HepG2 (cell line): ENCODE measurements around the gene POF1B.

Experiments used
- EP300 ChIP-seq, 3 experiments: sonication (generic) in 1 of 3; formaldehyde crosslinking in 1 of 3; IDR thresholded peaks; 2 replicates each; pipeline versions ENCODE4 v1.5.1 to v1.6.1; 2011 to 2020; ENCODE audit warnings: low read depth in 2 of 3, low read length in 2 of 3, borderline replicate concordance in 1 of 3, improper control_type of control experiment in 1 of 3, mild to moderate bottlenecking in 1 of 3, missing genetic modification reagents in 1 of 3, moderate library complexity in 1 of 3
- MYC ChIP-seq: sonication (generic); formaldehyde crosslinking; IDR thresholded peaks from 2 replicates; pipeline ENCODE4 v1.9.0; 2021; ENCODE audit warnings: missing genetic modification reagents, borderline replicate concordance
- POLR2A ChIP-seq, 2 experiments: IDR thresholded peaks; 2 replicates each; pipeline ENCODE4 v1.6.1; 2011; ENCODE audit warnings: low read depth in 2 of 2, low read length in 2 of 2, mild to moderate bottlenecking in 1 of 2, moderate library complexity in 1 of 2; ENCODE audit not compliant: insufficient read depth in 1 of 2
- TAF15 ChIP-seq: fragments of 200-400 bp; formaldehyde crosslinking; IDR thresholded peaks from one replicate; pipeline ENCODE4 v1.6.1; 2018; ENCODE audit warnings: mild to moderate bottlenecking, low read depth, low read length; ENCODE audit not compliant: poor library complexity, severe bottlenecking
- ZBTB20 ChIP-seq: sonication (generic); formaldehyde crosslinking; IDR thresholded peaks from 2 replicates; pipeline ENCODE4 v1.8.1; 2023; ENCODE audit warnings: missing genetic modification reagents, low read depth, mild to moderate bottlenecking, borderline replicate concordance
- ZNF639 ChIP-seq: conservative IDR thresholded peaks from 2 replicates; pipeline ENCODE4 v1.6.1; 2018; ENCODE audit warnings: missing genetic modification reagents
- TF ChIP-seq, protein P1 (sequence below): sonication (generic); formaldehyde crosslinking; IDR thresholded peaks from 2 replicates; pipeline ENCODE4 v1.5.0; 2020; ENCODE audit warnings: mild to moderate bottlenecking, missing genetic modification reagents, moderate library complexity

DNA sequence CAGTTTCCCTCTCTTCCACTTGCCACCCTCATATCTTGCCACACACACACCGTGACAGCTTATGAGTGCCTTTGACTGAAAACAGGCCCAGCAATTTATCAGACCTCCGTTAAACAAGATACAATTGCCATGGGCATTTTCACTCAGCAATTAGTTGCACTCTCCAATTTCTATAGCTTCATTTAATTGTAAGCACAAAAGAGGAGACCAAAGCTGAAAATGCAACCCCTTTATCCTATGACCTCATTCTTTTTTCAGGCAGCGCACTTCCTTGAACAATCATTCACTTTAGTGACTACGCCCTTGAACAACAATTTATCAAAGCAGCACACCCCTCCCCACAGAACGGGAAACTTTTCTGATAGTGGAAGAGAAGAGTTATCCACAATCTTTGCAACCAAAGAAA, 4.1 kb downstream of the POF1B start:
- TF ChIP-seq, protein P1, sequence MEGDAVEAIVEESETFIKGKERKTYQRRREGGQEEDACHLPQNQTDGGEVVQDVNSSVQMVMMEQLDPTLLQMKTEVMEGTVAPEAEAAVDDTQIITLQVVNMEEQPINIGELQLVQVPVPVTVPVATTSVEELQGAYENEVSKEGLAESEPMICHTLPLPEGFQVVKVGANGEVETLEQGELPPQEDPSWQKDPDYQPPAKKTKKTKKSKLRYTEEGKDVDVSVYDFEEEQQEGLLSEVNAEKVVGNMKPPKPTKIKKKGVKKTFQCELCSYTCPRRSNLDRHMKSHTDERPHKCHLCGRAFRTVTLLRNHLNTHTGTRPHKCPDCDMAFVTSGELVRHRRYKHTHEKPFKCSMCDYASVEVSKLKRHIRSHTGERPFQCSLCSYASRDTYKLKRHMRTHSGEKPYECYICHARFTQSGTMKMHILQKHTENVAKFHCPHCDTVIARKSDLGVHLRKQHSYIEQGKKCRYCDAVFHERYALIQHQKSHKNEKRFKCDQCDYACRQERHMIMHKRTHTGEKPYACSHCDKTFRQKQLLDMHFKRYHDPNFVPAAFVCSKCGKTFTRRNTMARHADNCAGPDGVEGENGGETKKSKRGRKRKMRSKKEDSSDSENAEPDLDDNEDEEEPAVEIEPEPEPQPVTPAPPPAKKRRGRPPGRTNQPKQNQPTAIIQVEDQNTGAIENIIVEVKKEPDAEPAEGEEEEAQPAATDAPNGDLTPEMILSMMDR (CRISPR knock-in tag), result no peak
- no peak for TF ChIP-seq MYC (CRISPR knock-in tag)
- no peak for TF ChIP-seq ZBTB20 (CRISPR knock-in tag)
- TF ChIP-seq ZNF639 (CRISPR knock-in tag), result no peak
- TF ChIP-seq EP300 (IDR thresholded peaks at IDR 0.05; ENCODE audit: low read depth in 2 of 2, low read length in 2 of 2), result no peak
- no peak for TF ChIP-seq EP300 (CRISPR knock-in tag; IDR thresholded peaks at IDR 0.05; ENCODE audit: borderline replicate concordance)
- no peak for TF ChIP-seq POLR2A (IDR thresholded peaks at IDR 0.05; ENCODE audit: insufficient read depth in 1 of 2, low read depth in 2 of 2, low read length in 2 of 2)
- TF ChIP-seq TAF15, result no peak
